ENCODE measurements around the gene NMRK1. TPM values are rescaled to one million over a fixed set of nuclear protein-coding genes. Genes with fewer than 3 reads are reported as not detected.

The NMRK1 gene
- total and polyA plus RNA-seq, 2 experiments from 2014 or later, result 8.5 to 20.6 TPM

GRCh38 chr9:75120686-75121085, 32.7 kb upstream of the NMRK1 start:
- Histone ChIP-seq H3K27me3 (no peaks in the 10 kb centered on the region), H3K4me3 (no peak overlapping the region), H3K27ac (no peak overlapping the region), H3K4me1 (ENCODE audit: low read depth) (no peaks in the 10 kb centered on the region), H3K36me3 (no peaks in the 10 kb centered on the region), H3K9me3 (ENCODE audit: low read depth) (no peaks in the 10 kb centered on the region)
- no peak for TF ChIP-seq CTCF (IDR thresholded peaks at IDR 0.05; ENCODE audit: low read depth, low read length)
- no peak for DNase-seq (ENCODE audit: low read depth in 1 of 2, low spot score in 1 of 2)

- Histone ChIP-seq H3K9me3 (ENCODE audit: low read depth) (no peaks in the 10 kb centered on the region), H3K4me1 (ENCODE audit: low read depth) (no peaks in the 10 kb centered on the region), H3K4me3 (no peak overlapping the region), H3K27ac (no peak overlapping the region), H3K27me3 (no peaks in the 10 kb centered on the region), H3K36me3 (no peaks in the 10 kb centered on the region)
- no peak for TF ChIP-seq CTCF (IDR thresholded peaks at IDR 0.05; ENCODE audit: low read depth, low read length)
- no peak for DNase-seq (ENCODE audit: low read depth in 1 of 2, low spot score in 1 of 2)
These were observed 29.6 kb upstream of the NMRK1 start for GRCh38 chr9:75117564-75117963.

- no peak overlapping the region for H3K4me3 ChIP-seq
- H3K27ac ChIP-seq, result no peak overlapping the region
- H3K9me3 ChIP-seq (ENCODE audit: low read depth), result no peaks in the 10 kb centered on the region
- no peak for TF ChIP-seq CTCF (IDR thresholded peaks at IDR 0.05; ENCODE audit: low read depth, low read length)
- H3K27me3 ChIP-seq, result no peaks in the 10 kb centered on the region
- H3K4me1 ChIP-seq (ENCODE audit: low read depth), result no peaks in the 10 kb centered on the region
- no peaks in the 10 kb centered on the region for H3K36me3 ChIP-seq
- DNase-seq (ENCODE audit: low read depth in 1 of 2, low spot score in 1 of 2), result no peak
These were observed 28.4 kb upstream of the NMRK1 start for GRCh38 chr9:75116306-75116705.

- Histone ChIP-seq H3K36me3 (no peaks in the 10 kb centered on the region), H3K9me3 (ENCODE audit: low read depth) (no peaks in the 10 kb centered on the region), H3K27me3 (no peaks in the 10 kb centered on the region), H3K4me1 (ENCODE audit: low read depth) (no peaks in the 10 kb centered on the region), H3K27ac (peak overlapping the region; percentile 43), H3K4me3 (no peak overlapping the region)
- no peak for TF ChIP-seq CTCF (IDR thresholded peaks at IDR 0.05; ENCODE audit: low read depth, low read length)
- no peak for DNase-seq (ENCODE audit: low read depth in 1 of 2, low spot score in 1 of 2)
These were observed 24.8 kb upstream of the NMRK1 start for GRCh38 chr9:75112789-75113188.

GRCh38 chr9:75111019-75111622, 23.2 kb upstream of the NMRK1 start:
- H3K9me3 ChIP-seq (ENCODE audit: low read depth), result no peaks in the 10 kb centered on the region
- no peak overlapping the region for H3K27ac ChIP-seq
- no peaks in the 10 kb centered on the region for H3K27me3 ChIP-seq
- no peak overlapping the region for H3K4me3 ChIP-seq
- peaks cover under 1% of the 10 kb centered on the region for H3K4me1 ChIP-seq (ENCODE audit: low read depth)
- no peak for TF ChIP-seq CTCF (IDR thresholded peaks at IDR 0.05; ENCODE audit: low read depth, low read length)
- DNase-seq (ENCODE audit: low read depth in 1 of 2, low spot score in 1 of 2), result no peak
- no peaks in the 10 kb centered on the region for H3K36me3 ChIP-seq
